Upper lobe of left lung (tissue), 4 donors: ENCODE measurements around the gene QSOX1.

Experiments used
- CTCF ChIP-seq, 6 experiments: fragments of 450-650 bp in 4 of 6; fragments of 200-600 bp in 2 of 6; sonication (generic) in 2 of 6; IDR thresholded peaks; one replicate each; pipeline ENCODE4 v1.5.1; 2016 to 2019; ENCODE audit warnings: antibody characterized with exemption in 6 of 6
- EP300 ChIP-seq, 4 donors: sonication (generic); formaldehyde crosslinking; IDR thresholded peaks; one replicate each; pipeline ENCODE4 v1.5.1; 2017; ENCODE audit warnings: antibody characterized with exemption in 4 of 4, control low read depth in 2 of 4
- POLR2A ChIP-seq, 4 donors: fragments of 450-650 bp; IDR thresholded peaks; one replicate each; pipeline ENCODE4 v1.5.1; 2016 to 2017; ENCODE audit warnings: antibody characterized with exemption in 4 of 4, mild to moderate bottlenecking in 2 of 4
- POLR2AphosphoS5 ChIP-seq, 2 donors: sonication (generic); formaldehyde crosslinking; IDR thresholded peaks; one replicate each; pipeline ENCODE4 v1.5.1; 2017; ENCODE audit warnings: antibody characterized with exemption in 2 of 2

- TF ChIP-seq EP300 (IDR thresholded peaks at IDR 0.05) (no peak), CTCF (IDR thresholded peaks at IDR 0.05) (no peak), POLR2A (IDR thresholded peaks at IDR 0.05) (no peak), POLR2AphosphoS5 (IDR thresholded peaks at IDR 0.05) (no peak)
Measured at GRCh38 chr1:180235502-180236239, 81.0 kb downstream of the QSOX1 start.
